Fibroblast of mammary gland (primary cell): ENCODE measurements around the gene MBP.

ENCODE experiments used
- DNase-seq: peaks from one replicate; pipeline ENCODE4 v3.0.0-alpha.2; 2010; ENCODE audit warnings: low read depth
- H3K4me3 ChIP-seq: 2 replicates; pipeline ENCODE4 v1.5.1; 2011; ENCODE audit warnings: low read depth, mild to moderate bottlenecking, low read length, moderate library complexity; ENCODE audit not compliant: control insufficient read depth
- TF ChIP-seq, protein P1 (sequence below): conservative IDR thresholded peaks from 2 replicates; pipeline ENCODE4 v1.5.1; 2011; ENCODE audit warnings: low read depth, low read length, inconsistent platforms; ENCODE audit not compliant: control insufficient read depth, insufficient read depth

The MBP gene

GRCh38 chr18:77101410-77102258, 30.9 kb downstream of the MBP start:
- H3K4me3 ChIP-seq, result peak overlapping the region; percentile 24
- TF ChIP-seq, protein P1, sequence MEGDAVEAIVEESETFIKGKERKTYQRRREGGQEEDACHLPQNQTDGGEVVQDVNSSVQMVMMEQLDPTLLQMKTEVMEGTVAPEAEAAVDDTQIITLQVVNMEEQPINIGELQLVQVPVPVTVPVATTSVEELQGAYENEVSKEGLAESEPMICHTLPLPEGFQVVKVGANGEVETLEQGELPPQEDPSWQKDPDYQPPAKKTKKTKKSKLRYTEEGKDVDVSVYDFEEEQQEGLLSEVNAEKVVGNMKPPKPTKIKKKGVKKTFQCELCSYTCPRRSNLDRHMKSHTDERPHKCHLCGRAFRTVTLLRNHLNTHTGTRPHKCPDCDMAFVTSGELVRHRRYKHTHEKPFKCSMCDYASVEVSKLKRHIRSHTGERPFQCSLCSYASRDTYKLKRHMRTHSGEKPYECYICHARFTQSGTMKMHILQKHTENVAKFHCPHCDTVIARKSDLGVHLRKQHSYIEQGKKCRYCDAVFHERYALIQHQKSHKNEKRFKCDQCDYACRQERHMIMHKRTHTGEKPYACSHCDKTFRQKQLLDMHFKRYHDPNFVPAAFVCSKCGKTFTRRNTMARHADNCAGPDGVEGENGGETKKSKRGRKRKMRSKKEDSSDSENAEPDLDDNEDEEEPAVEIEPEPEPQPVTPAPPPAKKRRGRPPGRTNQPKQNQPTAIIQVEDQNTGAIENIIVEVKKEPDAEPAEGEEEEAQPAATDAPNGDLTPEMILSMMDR, result no peak
- peak; percentile 98 for DNase-seq

GRCh38 chr18:77100751-77101355, 31.7 kb downstream of the MBP start:
- TF ChIP-seq, protein P1, result no peak
- peak; percentile 6 for DNase-seq
- no peak overlapping the region for H3K4me3 ChIP-seq

- no peak overlapping the region for H3K4me3 ChIP-seq
These were observed 32.9 kb downstream of the MBP start for GRCh38 chr18:77099485-77100370.

DNA sequence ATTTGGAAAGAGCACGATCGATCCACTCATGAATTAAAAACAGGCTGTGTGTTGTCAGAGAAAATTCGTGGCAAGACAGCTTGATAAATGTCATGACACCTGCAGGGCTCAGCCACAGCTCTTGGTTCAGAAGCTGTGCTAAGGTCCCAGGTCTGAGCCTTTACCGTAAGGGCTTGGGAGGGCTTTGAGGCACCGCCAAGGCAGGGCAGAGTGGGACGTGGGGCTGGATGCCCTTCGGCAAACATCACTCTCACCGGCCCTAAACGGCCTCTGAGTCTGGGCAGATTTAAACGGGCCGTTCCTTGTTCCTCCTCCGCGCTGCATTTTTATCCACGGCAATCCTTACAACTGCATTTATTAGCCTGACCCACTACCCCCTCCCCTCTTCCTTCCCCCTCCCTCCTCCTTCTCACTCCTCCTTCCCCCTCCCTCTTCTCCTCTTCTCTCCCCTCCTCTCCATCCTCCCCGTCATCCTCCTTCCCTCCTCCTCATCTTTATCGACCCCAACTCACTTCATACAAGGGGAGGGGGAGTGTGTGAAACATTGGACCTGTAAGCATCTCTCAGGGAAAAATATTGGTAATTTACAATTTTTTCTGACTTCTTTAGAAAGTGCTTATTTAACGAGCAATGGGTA, 33.9 kb downstream of the MBP start:
- H3K4me3 ChIP-seq, result peak overlapping the region; percentile 1
- DNase-seq, result peak; percentile 30
- TF ChIP-seq, protein P1, result no peak

More at GRCh38 chr18:77099485-77100370, 32.9 kb downstream of the MBP start:
- TF ChIP-seq, protein P1, result no peak
- DNase-seq, result no peak

GRCh38 chr18:77098029-77098428, 34.6 kb downstream of the MBP start:
- no peak overlapping the region for H3K4me3 ChIP-seq
- TF ChIP-seq, protein P1, result no peak
- DNase-seq, result peak; percentile 68
